LNCAP (cell line): Measurements from ENCODE around the gene UQCRQ.

ENCODE experiments used
- CTCF ChIP-seq: fragments of 450-650 bp; IDR thresholded peaks from 2 replicates; pipeline ENCODE4 v1.5.1; 2017; ENCODE audit warnings: mild to moderate bottlenecking

Gene UQCRQ

GRCh38 chr5:132838516-132839282, 27.7 kb upstream of the UQCRQ start:
- no peak for TF ChIP-seq CTCF

- no peak for TF ChIP-seq CTCF
Observed at GRCh38 chr5:132839426-132840301, 26.8 kb upstream of the UQCRQ start.

GRCh38 chr5:132840313-132840712, 26.1 kb upstream of the UQCRQ start:
- TF ChIP-seq CTCF = no peak

GRCh38 chr5:132840896-132841295, 25.5 kb upstream of the UQCRQ start:
- no peak for TF ChIP-seq CTCF

- no peak for TF ChIP-seq CTCF
Observed at GRCh38 chr5:132841305-132841704, 25.1 kb upstream of the UQCRQ start.

- no peak for TF ChIP-seq CTCF
Observed at GRCh38 chr5:132848270-132848669, 18.2 kb upstream of the UQCRQ start.

GRCh38 chr5:132849347-132849746, 17.1 kb upstream of the UQCRQ start:
- no peak for TF ChIP-seq CTCF
